Cardiac muscle cell (in vitro differentiated cells and primary cell): ENCODE results near the gene ACAA1. TPM values are rescaled to one million over a fixed set of nuclear protein-coding genes. Genes with fewer than 3 reads are reported as not detected.
A peak's percentile ranks its signal among the peaks of the same experiment; 100 is the strongest.
"Not testable (repeated sequence)": the region's sequence is repeated elsewhere in the genome, so short reads cannot be mapped to it uniquely, and the experiment has no call there.

ENCODE experiments used
- DNase-seq, 2 donors: peaks; one replicate each; pipeline versions ENCODE4 v3.0.0 to v3.0.0-alpha.2; 2010 to 2017; ENCODE audit warnings: low read depth in 1 of 2, low spot score in 1 of 2
- H3K27ac ChIP-seq: fragments of 200-600 bp; sonication (generic); 2 replicates; pipeline ENCODE4 v1.5.1; 2016
- H3K27me3 ChIP-seq: fragments of 200-600 bp; sonication (generic); 2 replicates; pipeline ENCODE4 v1.6.0; 2016; ENCODE audit warnings: control low read depth
- H3K36me3 ChIP-seq: fragments of 200-600 bp; sonication (generic); 2 replicates; pipeline ENCODE4 v1.5.1; 2016; ENCODE audit warnings: control low read depth
- H3K4me1 ChIP-seq: fragments of 200-600 bp; sonication (generic); 2 replicates; pipeline ENCODE4 v1.8.1; 2017; ENCODE audit warnings: low read depth, mild to moderate bottlenecking, mixed run types
- H3K4me3 ChIP-seq: fragments of 200-600 bp; sonication (generic); 2 replicates; pipeline ENCODE4 v1.5.1; 2016; ENCODE audit warnings: mild to moderate bottlenecking
- H3K9me3 ChIP-seq: fragments of 200-600 bp; sonication (generic); 2 replicates; pipeline ENCODE4 v1.5.1; 2017; ENCODE audit warnings: low read depth, mild to moderate bottlenecking, control low read depth
- polyA plus RNA-seq: library from polyadenylated mRNA; unstranded; fragments of >200 nt; fragmentation: Nextera tagmentation; extraction: Ambion mirVana; gene quantifications from 2 replicates; pipeline ENCODE4 v1.2.1, GENCODE V29; 2016
- total RNA-seq: library from RNA; depleted of rRNA; stranded (reverse); fragments of >200 nt; gene quantifications from 2 replicates; pipeline ENCODE4 v1.2.3, GENCODE V29; 2016
- TF ChIP-seq, protein P1 (sequence below): IDR thresholded peaks from 2 replicates; pipeline ENCODE4 v1.5.1; 2012; ENCODE audit warnings: low read depth, mild to moderate bottlenecking, low read length

Gene ACAA1
- total and polyA plus RNA-seq, 2 experiments from 2014 or later = 62.8 to 104 TPM

DNA sequence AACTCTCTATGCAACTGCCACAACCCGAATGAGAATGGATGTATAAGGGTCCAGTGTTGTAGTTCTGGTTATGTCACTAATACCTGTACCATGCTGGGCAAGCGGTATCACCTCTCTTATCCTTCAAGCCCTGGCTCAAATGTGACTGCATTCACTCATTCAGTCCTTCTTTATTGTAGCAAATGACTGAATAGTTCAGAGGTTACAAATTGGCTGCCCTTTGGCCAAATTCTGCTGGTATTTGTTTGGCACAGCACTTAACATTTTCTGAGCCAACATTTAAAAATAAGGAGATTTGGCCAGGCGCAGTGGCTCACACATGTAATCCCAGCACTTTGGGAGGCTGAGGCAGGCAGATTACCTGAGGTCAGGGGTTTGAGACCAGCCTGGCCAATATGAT is 50.4 kb downstream of the ACAA1 start:
- Histone ChIP-seq H3K4me3 (no peak overlapping the region), H3K4me1 (no peaks in the 10 kb centered on the region), H3K27ac (no peak overlapping the region), H3K36me3 (no peaks in the 10 kb centered on the region), H3K27me3 (no peaks in the 10 kb centered on the region), H3K9me3 (no peaks in the 10 kb centered on the region)
- TF ChIP-seq, protein P1, sequence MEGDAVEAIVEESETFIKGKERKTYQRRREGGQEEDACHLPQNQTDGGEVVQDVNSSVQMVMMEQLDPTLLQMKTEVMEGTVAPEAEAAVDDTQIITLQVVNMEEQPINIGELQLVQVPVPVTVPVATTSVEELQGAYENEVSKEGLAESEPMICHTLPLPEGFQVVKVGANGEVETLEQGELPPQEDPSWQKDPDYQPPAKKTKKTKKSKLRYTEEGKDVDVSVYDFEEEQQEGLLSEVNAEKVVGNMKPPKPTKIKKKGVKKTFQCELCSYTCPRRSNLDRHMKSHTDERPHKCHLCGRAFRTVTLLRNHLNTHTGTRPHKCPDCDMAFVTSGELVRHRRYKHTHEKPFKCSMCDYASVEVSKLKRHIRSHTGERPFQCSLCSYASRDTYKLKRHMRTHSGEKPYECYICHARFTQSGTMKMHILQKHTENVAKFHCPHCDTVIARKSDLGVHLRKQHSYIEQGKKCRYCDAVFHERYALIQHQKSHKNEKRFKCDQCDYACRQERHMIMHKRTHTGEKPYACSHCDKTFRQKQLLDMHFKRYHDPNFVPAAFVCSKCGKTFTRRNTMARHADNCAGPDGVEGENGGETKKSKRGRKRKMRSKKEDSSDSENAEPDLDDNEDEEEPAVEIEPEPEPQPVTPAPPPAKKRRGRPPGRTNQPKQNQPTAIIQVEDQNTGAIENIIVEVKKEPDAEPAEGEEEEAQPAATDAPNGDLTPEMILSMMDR = no peak
- DNase-seq = no peak

DNA sequence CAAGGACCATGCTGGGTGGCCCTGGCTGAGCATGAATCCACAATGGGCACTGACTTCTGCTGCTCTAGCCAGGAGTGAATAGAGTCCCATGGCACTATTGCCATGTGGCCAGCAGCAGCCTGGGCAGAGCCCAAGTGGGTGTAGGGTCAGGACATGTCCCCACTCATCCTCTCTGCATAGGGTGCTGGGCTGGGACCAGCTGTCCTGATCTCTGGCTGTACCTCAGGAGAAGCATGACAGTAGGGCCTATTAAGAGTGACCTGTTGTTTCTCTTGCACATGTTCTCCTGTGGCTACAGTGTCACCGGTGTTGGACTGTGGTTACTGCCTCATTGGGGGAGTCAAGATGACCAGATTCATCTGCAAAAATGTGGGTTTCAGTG is 51.0 kb downstream of the ACAA1 start:
- no peak overlapping the region for H3K4me3 ChIP-seq
- no peaks in the 10 kb centered on the region for H3K4me1 ChIP-seq
- no peak overlapping the region for H3K27ac ChIP-seq
- H3K9me3 ChIP-seq = no peaks in the 10 kb centered on the region
- no peaks in the 10 kb centered on the region for H3K27me3 ChIP-seq
- TF ChIP-seq, protein P1 = no peak
- DNase-seq = no peak
- H3K36me3 ChIP-seq = no peaks in the 10 kb centered on the region

DNA sequence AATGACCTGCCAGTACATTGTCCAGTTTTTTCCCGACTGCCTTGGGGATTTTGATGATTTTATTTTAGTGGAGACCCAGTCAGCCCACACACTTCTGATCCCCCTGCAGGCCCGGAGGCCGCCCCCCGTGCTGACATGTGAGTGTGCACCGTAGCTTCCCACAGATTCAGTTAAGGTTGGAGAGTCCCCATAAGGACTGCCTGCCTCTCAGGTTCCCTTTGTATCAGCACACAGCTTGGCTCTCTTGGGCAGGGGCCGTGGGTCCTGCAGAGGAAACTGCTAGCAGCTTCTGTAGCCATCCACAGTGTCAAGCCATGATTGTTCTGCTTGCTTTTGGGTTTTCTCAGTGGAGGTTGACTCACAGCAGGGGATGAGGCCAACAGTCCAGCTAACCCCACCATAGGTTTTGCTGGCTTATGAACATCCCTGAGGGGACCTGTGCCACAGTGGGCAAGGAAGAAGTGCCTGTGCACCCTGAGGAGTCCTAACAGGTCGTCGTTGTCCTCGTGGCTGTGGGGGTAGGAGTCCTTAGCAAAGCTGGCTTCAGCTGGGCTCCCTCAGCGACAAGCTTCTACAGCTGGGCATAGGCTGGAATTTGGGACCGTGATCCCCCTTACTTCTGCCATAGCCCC is 51.5 kb downstream of the ACAA1 start:
- Histone ChIP-seq H3K4me3 (no peak overlapping the region), H3K27ac (no peak overlapping the region), H3K27me3 (no peaks in the 10 kb centered on the region), H3K9me3 (no peaks in the 10 kb centered on the region), H3K36me3 (no peaks in the 10 kb centered on the region), H3K4me1 (no peaks in the 10 kb centered on the region)
- TF ChIP-seq, protein P1 = no peak
- no peak for DNase-seq

DNA sequence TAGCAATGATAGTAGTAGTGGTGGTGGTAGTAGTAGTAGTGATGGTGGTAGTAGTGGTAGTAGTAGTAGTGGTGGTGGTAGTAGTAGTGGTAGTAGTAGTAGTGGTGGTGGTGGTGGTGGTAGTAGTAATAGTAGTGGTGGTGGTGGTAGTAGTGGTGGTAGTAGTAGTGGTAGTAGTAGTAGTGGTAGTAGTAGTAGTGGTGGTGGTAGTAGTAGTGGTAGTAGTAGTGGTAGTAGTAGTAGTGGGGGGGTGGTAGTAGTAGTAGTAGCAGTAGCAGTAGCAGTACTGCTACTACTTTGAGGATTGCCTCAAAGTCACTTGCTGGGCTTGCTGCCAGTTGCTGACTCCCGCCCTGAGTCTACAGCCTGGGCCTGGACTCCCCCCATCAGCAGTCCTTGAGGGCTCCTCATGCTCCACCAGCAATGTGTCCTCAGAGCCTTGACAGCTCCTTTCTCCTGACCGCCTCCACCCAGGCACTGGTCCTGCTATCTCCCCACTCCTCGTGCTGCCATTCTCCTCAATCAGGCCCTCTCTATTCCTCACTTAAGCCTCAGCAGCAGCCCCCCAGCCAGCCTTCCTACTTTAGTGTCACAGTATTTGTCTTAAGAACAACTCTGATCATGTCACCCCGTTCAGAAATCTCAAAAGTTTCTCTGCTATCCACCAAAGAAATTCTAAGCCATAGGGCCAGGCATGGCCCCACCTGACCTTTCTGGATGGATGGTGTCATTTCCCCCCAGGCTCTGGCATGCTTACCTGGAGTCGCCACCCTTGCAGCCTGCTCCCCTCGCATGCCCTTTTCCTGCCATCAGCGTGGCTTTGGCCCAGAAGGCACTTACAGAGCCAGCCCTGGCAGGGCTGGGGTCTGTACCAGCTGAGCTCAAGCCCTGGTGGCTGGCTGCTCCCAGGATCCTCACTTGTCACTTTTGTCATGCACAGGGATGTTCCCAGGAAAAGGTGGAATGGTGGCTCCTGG is 52.3 kb downstream of the ACAA1 start:
- H3K27me3 ChIP-seq = no peaks in the 10 kb centered on the region
- no peak overlapping the region for H3K4me3 ChIP-seq
- no peaks in the 10 kb centered on the region for H3K4me1 ChIP-seq
- DNase-seq = peak; percentile 69 to 72
- H3K9me3 ChIP-seq = no peaks in the 10 kb centered on the region
- TF ChIP-seq, protein P1 = no peak
- no peaks in the 10 kb centered on the region for H3K36me3 ChIP-seq
- no peak overlapping the region for H3K27ac ChIP-seq

DNA sequence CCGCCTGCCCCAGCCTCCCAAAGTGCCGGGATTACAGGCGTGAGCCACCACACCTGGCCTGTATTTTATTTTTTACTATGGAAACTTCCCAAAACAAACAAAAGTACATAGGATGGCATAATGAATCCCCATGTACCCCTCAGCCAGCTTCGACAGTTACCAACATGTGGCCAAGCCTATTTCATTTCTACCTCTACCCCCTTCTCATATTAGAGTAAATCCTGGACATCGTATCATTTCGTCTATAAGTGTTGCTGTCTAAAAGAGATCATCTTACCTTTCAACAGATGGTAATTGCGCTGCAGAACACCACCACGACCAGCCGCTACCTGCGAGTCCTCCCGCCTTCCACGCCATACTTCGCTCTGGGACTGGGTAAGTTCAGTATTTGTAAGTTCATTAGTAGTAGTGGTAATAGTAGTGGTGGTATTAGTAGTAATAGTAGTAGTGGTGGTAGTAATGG is 53.0 kb downstream of the ACAA1 start:
- Histone ChIP-seq H3K9me3 (no peaks in the 10 kb centered on the region), H3K36me3 (no peaks in the 10 kb centered on the region), H3K27me3 (no peaks in the 10 kb centered on the region), H3K4me1 (no peaks in the 10 kb centered on the region), H3K4me3 (no peak overlapping the region), H3K27ac (no peak overlapping the region)
- TF ChIP-seq, protein P1 = no peak
- peak in 1 of 2 donors; percentile 5 for DNase-seq

DNA sequence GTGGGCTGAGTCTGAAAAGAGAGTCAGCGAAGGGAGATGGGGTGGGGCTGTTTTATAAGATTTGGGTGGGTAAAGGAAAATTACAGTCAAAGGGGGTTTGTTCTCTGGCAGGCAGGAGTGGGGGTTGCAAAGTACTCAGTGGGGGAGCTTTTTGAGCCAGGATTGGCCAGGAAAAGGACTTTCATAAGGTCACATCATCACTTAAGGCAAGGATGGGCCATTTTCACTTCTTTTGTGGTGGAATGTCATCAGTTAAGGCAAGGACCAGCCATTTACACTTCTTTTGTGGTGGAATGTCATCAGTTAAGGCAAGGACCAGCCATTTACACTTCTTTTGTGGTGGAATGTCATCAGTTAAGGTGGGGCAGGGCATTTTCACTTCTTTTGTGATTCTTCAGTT is 53.7 kb downstream of the ACAA1 start:
- H3K9me3 ChIP-seq, H3K4me1 ChIP-seq, DNase-seq, H3K27me3 ChIP-seq, H3K36me3 ChIP-seq, H3K4me3 ChIP-seq, H3K27ac ChIP-seq: not testable (repeated sequence)

DNA sequence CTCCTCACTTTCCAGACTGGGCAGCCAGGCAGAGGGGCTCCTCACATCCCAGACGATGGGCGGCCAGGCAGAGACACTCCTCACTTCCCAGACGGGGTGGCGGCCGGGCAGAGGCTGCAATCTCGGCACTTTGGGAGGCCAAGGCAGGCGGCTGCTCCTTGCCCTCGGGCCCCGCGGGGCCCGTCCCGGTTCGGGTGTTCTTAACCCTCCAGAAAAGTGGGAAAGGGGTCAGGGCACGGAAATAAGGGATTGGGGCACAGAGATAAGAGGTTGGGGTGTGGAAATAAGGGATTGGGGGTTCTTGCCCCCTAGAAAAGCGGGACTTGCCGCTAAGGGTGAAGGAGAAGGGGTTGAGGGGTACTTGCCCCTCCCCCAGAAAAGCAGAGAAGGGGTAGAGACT is 54.6 kb downstream of the ACAA1 start:
- H3K27me3 ChIP-seq, H3K27ac ChIP-seq, H3K4me1 ChIP-seq, H3K4me3 ChIP-seq, H3K36me3 ChIP-seq, H3K9me3 ChIP-seq, DNase-seq: not testable (repeated sequence)

DNA sequence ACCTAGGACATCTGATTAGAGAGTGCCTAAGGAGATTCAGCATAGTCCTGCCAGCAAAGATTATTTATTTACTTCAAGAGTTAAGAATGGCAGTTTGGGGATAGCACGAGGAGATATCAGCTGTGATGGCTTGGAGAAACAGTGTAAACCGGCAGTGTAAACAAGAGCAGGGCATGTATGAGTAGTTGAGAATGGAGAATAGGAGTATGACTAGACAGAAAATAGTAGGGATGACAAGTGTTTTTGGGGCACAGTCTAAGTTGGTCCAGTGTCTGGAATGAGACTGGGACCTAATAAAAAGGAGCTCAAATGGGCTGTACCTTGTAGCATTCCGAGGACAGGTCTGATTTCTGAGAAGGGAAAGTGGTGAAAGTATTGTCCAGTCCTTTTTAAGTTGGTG is 59.9 kb downstream of the ACAA1 start:
- not testable (repeated sequence) for H3K9me3 ChIP-seq, H3K36me3 ChIP-seq, H3K27ac ChIP-seq, H3K27me3 ChIP-seq, H3K4me1 ChIP-seq, DNase-seq, H3K4me3 ChIP-seq
